HepG2 (cell line): ENCODE results near the gene RNF6. TPM values are rescaled to one million over a fixed set of nuclear protein-coding genes. Genes with fewer than 3 reads are reported as not detected.

ENCODE experiments used
- ATAC-seq: fragments of 200-7000 bp; cut with Tn5 transposase; 3 replicates; pipeline ENCODE4 v1.9.1; 2020; ENCODE audit warnings: mild to moderate bottlenecking, moderate library complexity
- BruUV-seq: library from RNA; stranded (reverse); fragments of 400-500 nt; replicated peaks from 2 replicates; lab custom pipeline; 2021; lab: Mats Ljungman, UMichigan
- CTCF ChIA-PET: fragments of 300-600 bp; formaldehyde crosslinking; extraction: SDS; loops from one replicate; lab custom pipeline; 2021; ENCODE audit warnings: low total read pairs, inconsistent platforms, low intra/inter-chr PET ratio; lab: Yijun Ruan, JAX
- POLR2A ChIA-PET: fragments of 350-600 bp; sonication (Branson Sonifier 250); formaldehyde crosslinking; loops from one replicate; lab custom pipeline; 2020; ENCODE audit warnings: antibody characterized with exemption, inconsistent platforms; lab: Yijun Ruan, JAX
- DNase-seq: peaks from one replicate; pipeline ENCODE4 v3.0.0-alpha.2; 2015; ENCODE audit warnings: low spot score
- FAIRE-seq: peaks from 3 replicates; lab custom pipeline; 2011; peaks lifted over from hg19 to GRCh38; lab: Jason Lieb, UNC
- H2AFZ ChIP-seq: one replicate; pipeline ENCODE4 v1.6.1; 2011; ENCODE audit warnings: low read length, inconsistent platforms
- H3K27ac ChIP-seq: fragments of 300-600 bp; 3 replicates; pipeline ENCODE4 v1.8.0; 2011; ENCODE audit warnings: mixed run types, mild to moderate bottlenecking, mixed read lengths, low read length, inconsistent platforms; ENCODE audit not compliant: insufficient read depth; ENCODE audit errors: extremely low read length
- H3K27me3 ChIP-seq, 2 experiments: fragments of 200-600 bp in 1 of 2; 2 replicates in 1 of 2; 3 replicates in 1 of 2; pipeline versions ENCODE4 v1.6.0 to v1.8.0; 2011; ENCODE audit warnings: low read length in 2 of 2, mild to moderate bottlenecking in 2 of 2, moderate library complexity in 2 of 2, inconsistent platforms in 1 of 2; ENCODE audit not compliant: insufficient read depth in 2 of 2, control insufficient read depth in 1 of 2
- H3K36me3 ChIP-seq, 2 experiments: fragments of 200-600 bp in 1 of 2; replicated peaks in 1 of 2; 2 replicates in 1 of 2; 3 replicates in 1 of 2; pipeline versions ENCODE4 v1.5.1 to v1.8.0; 2011; ENCODE audit warnings: low read length in 2 of 2, inconsistent platforms in 1 of 2; ENCODE audit not compliant: insufficient read depth in 2 of 2, control insufficient read depth in 1 of 2
- H3K4me1 ChIP-seq: 2 replicates; pipeline ENCODE4 v1.5.1; 2012; ENCODE audit warnings: low read length, inconsistent platforms; ENCODE audit not compliant: insufficient read depth
- H3K4me2 ChIP-seq: 2 replicates; pipeline ENCODE4 v1.6.0; 2011; ENCODE audit warnings: low read depth, low read length, inconsistent platforms
- H3K4me3 ChIP-seq, 3 experiments: fragments of 200-600 bp in 1 of 3; sonication (generic), shearing (Covaris generic) in 1 of 3; replicated peaks in 1 of 3; 2 replicates each; pipeline ENCODE4 v1.5.1; 2011 to 2016; ENCODE audit warnings: low read length in 3 of 3, inconsistent platforms in 2 of 3, low read depth in 2 of 3, mild to moderate bottlenecking in 2 of 3, control low read depth in 1 of 3, mixed read lengths in 1 of 3; ENCODE audit not compliant: insufficient read depth in 1 of 3
- H3K79me2 ChIP-seq: one replicate; pipeline ENCODE4 v1.6.1; 2011; ENCODE audit warnings: low read length, inconsistent platforms; ENCODE audit not compliant: insufficient read depth
- H3K9ac ChIP-seq: 2 replicates; pipeline ENCODE4 v1.6.0; 2011; ENCODE audit warnings: mild to moderate bottlenecking, low read depth, low read length, inconsistent platforms; ENCODE audit not compliant: insufficient read depth
- H3K9me3 ChIP-seq: 2 replicates; pipeline ENCODE4 v1.5.1; 2012; ENCODE audit warnings: mild to moderate bottlenecking, low read length
- H4K20me1 ChIP-seq: 2 replicates; pipeline ENCODE4 v1.6.0; 2011; ENCODE audit warnings: inconsistent platforms, mild to moderate bottlenecking, low read length, moderate library complexity; ENCODE audit not compliant: insufficient read depth
- DNMT3B ChIP-seq: conservative IDR thresholded peaks from 2 replicates; pipeline ENCODE4 v1.6.1; 2016; ENCODE audit warnings: missing biosample characterization, control low read depth
- HNF4G ChIP-seq, 2 experiments: sonication (generic) in 1 of 2; formaldehyde crosslinking in 1 of 2; IDR thresholded peaks; 2 replicates each; pipeline versions ENCODE4 v1.4.0 to v1.6.1; 2011 to 2020; ENCODE audit warnings: borderline replicate concordance in 2 of 2, low read depth in 2 of 2, mild to moderate bottlenecking in 2 of 2, low read length in 1 of 2, missing genetic modification reagents in 1 of 2, moderate library complexity in 1 of 2
- HNRNPLL ChIP-seq: fragments of 200-400 bp; formaldehyde crosslinking; IDR thresholded peaks from 2 replicates; pipeline ENCODE4 v1.6.1; 2017; ENCODE audit warnings: mild to moderate bottlenecking, low read depth, low read length; ENCODE audit not compliant: poor library complexity, severe bottlenecking
- HOXD1 ChIP-seq: sonication (generic); formaldehyde crosslinking; IDR thresholded peaks from 2 replicates; pipeline ENCODE4 v1.5.0; 2020; ENCODE audit warnings: missing genetic modification reagents
- KDM2A ChIP-seq: sonication (generic); formaldehyde crosslinking; IDR thresholded peaks from 2 replicates; pipeline ENCODE4 v1.4.0; 2020; ENCODE audit warnings: low read depth, missing genetic modification reagents, borderline replicate concordance
- NFE2 ChIP-seq: sonication (generic); formaldehyde crosslinking; IDR thresholded peaks from 2 replicates; pipeline ENCODE4 v1.4.0; 2020; ENCODE audit warnings: missing genetic modification reagents
- NFKB2 ChIP-seq: sonication (generic); formaldehyde crosslinking; IDR thresholded peaks from 2 replicates; pipeline ENCODE4 v1.4.0; 2020; ENCODE audit warnings: missing genetic modification reagents, borderline replicate concordance
- RFXANK ChIP-seq: IDR thresholded peaks from 2 replicates; pipeline ENCODE4 v1.6.1; 2016
- SNAPC5 ChIP-seq: sonication (generic); formaldehyde crosslinking; IDR thresholded peaks from 2 replicates; pipeline ENCODE4 v1.8.1; 2023; ENCODE audit warnings: mild to moderate bottlenecking, missing genetic modification reagents, borderline replicate concordance
- SOX6 ChIP-seq, 2 experiments: fragments of 450-650 bp in 1 of 2; sonication (generic) in 1 of 2; formaldehyde crosslinking in 1 of 2; IDR thresholded peaks; 2 replicates each; pipeline versions ENCODE4 v1.4.0 to v1.6.1; 2017 to 2020; ENCODE audit warnings: antibody characterized with exemption in 1 of 2, mild to moderate bottlenecking in 1 of 2, missing genetic modification reagents in 1 of 2
- STAT5B ChIP-seq: sonication (generic); formaldehyde crosslinking; IDR thresholded peaks from 2 replicates; pipeline ENCODE4 v1.4.0; 2020; ENCODE audit warnings: missing genetic modification reagents
- ZBTB20 ChIP-seq: sonication (generic); formaldehyde crosslinking; IDR thresholded peaks from 2 replicates; pipeline ENCODE4 v1.8.1; 2023; ENCODE audit warnings: missing genetic modification reagents, low read depth, mild to moderate bottlenecking, borderline replicate concordance
- ZFP1 ChIP-seq: IDR thresholded peaks from 2 replicates; pipeline ENCODE4 v1.6.1; 2016
- ZNF256 ChIP-seq: sonication (generic); formaldehyde crosslinking; conservative IDR thresholded peaks from 2 replicates; pipeline ENCODE4 v1.4.0; 2020; ENCODE audit warnings: missing genetic modification reagents
- ZNF280B ChIP-seq: sonication (generic); formaldehyde crosslinking; IDR thresholded peaks from 2 replicates; pipeline ENCODE4 v1.5.0; 2020; ENCODE audit warnings: missing genetic modification reagents, mild to moderate bottlenecking, borderline replicate concordance
- ZNF451 ChIP-seq: sonication (generic); formaldehyde crosslinking; IDR thresholded peaks from 2 replicates; pipeline ENCODE4 v1.5.0; 2020; ENCODE audit warnings: mild to moderate bottlenecking, missing genetic modification reagents
- ZNF607 ChIP-seq: sonication (generic); formaldehyde crosslinking; IDR thresholded peaks from 2 replicates; pipeline ENCODE4 v1.5.1; 2020; ENCODE audit warnings: missing genetic modification reagents, mild to moderate bottlenecking, borderline replicate concordance
- ZNF740 ChIP-seq: sonication (generic); formaldehyde crosslinking; IDR thresholded peaks from 2 replicates; pipeline ENCODE4 v1.4.0; 2020; ENCODE audit warnings: missing genetic modification reagents
- ZZZ3 ChIP-seq: sonication (generic); formaldehyde crosslinking; IDR thresholded peaks from 2 replicates; pipeline ENCODE4 v1.4.0; 2020; ENCODE audit warnings: missing genetic modification reagents, mild to moderate bottlenecking, borderline replicate concordance
- WGBS: methylation state at CpG from one replicate; pipeline ENCODE4 v1.1.6; 2017; ENCODE audit warnings: low lambda C conversion rate; 5-methylcytosine and 5-hydroxymethylcytosine counted together
- in situ Hi-C: cut with HindIII; loops from 2 replicates; pipeline ENCODE4 v1.10.0; 2017; ENCODE audit warnings: low pct_unique_long_range_greater_than_20kb; ENCODE audit not compliant: extremely low pct_ligation_motif_present
- intact Hi-C: fragments of 100-400 bp; cut with micrococcal nuclease; formaldehyde crosslinking; loops from one replicate; pipeline ENCODE4 v1.10.0; 2022; ENCODE audit not compliant: unreplicated experiment
- polyA plus RNA-seq, 8 experiments: library from polyadenylated mRNA; depleted of rRNA in 3 of 8; stranded (reverse) in 7 of 8; unstranded in 1 of 8; fragments of >200 nt; fragmentation: Illumina TruSeq in 4 of 8; extraction: Trizol in 4 of 8; gene quantifications; 2 replicates each; pipeline versions ENCODE4 v1.2.1 to v1.2.3, GENCODE V29; 2011 to 2016; ENCODE audit warnings: low read depth in 4 of 8, missing spikeins in 1 of 8, mixed read lengths in 1 of 8; ENCODE audit not compliant: insufficient read depth in 1 of 8
- total RNA-seq, 5 experiments: library from RNA; depleted of rRNA; stranded (reverse); fragments of >200 nt; fragmentation: Illumina TruSeq; extraction: Trizol; gene quantifications; 2 replicates each; pipeline ENCODE4 v1.2.3, GENCODE V29; 2016; ENCODE audit warnings: low read depth in 1 of 5

RNF6 gene
- total and polyA plus RNA-seq, 2 of the 13 experiments (the other 11 are each of a cell fraction or from before 2014, with no cell fraction given): 14.6 to 36.8 TPM

- TF ChIP-seq KDM2A (CRISPR knock-in tag): 0 out of 2 replicates have a peak, but pooled peaks have one; percentile 3
- 0 out of 2 replicates have a peak, but pooled peaks have one; percentile 3 for TF ChIP-seq NFKB2 (CRISPR knock-in tag)
- TF ChIP-seq ZNF451: 0 out of 2 replicates have a peak, but pooled peaks have one; percentile 7
- 0 out of 2 replicates have a peak, but pooled peaks have one; percentile 15 for TF ChIP-seq ZFP1 (CRISPR knock-in tag)
Observed at GRCh38 chr13:26221399-26221720, 754 bp downstream of the RNF6 start (continued).

GRCh38 chr13:26220575-26220974 lies 1.5 kb downstream of the RNF6 start:
- Histone ChIP-seq H3K79me2 (peaks cover 12% of the 10 kb centered on the region), H2AFZ (no peak overlapping the region), H3K4me2 (peak overlapping the region; percentile 80), H4K20me1 (no peaks in the 10 kb centered on the region), H3K36me3 (peaks cover 6 to 14% of the 10 kb centered on the region in 2 experiments), H3K9me3 (no peaks in the 10 kb centered on the region), H3K4me1 (peaks cover 27% of the 10 kb centered on the region), H3K27ac (no peak overlapping the region), H3K27me3 (no peaks in the 10 kb centered on the region; a peak in 1 of 5 replicates), H3K9ac (peak overlapping the region; percentile 98; the same call in 1 of the 2 replicates), H3K4me3 (peak overlapping the region; percentile 13 to 99 (median 97); a peak in 5 of 6 replicates)
- in situ Hi-C loops (no loop called here), intact Hi-C loops (loop anchor here (2.0 kb wide), 1 partner anchor 34 kb away; the partner anchor contains the start of gene CDK8)
- no peak for DNase-seq
- no peak for FAIRE-seq
- WGBS: 90% methylated on average over 2 of the region's 2 CpGs
- TF ChIP-seq ZNF280B (CRISPR knock-in tag): no peak
- no peak for TF ChIP-seq NFE2 (CRISPR knock-in tag)
- TF ChIP-seq HNF4G (IDR thresholded peaks at IDR 0.05; ENCODE audit: borderline replicate concordance, low read depth, low read length): no peak
- TF ChIP-seq HNF4G (CRISPR knock-in tag; IDR thresholded peaks at IDR 0.05; ENCODE audit: borderline replicate concordance, low read depth): no peak
- no peak for TF ChIP-seq RFXANK (CRISPR knock-in tag)
- no peak for TF ChIP-seq DNMT3B (CRISPR knock-in tag)
- TF ChIP-seq ZNF740 (CRISPR knock-in tag): no peak
- no peak for TF ChIP-seq ZZZ3 (CRISPR knock-in tag)
- TF ChIP-seq HOXD1 (CRISPR knock-in tag): no peak
- TF ChIP-seq SNAPC5 (CRISPR knock-in tag): no peak
- TF ChIP-seq STAT5B (CRISPR knock-in tag): no peak
- no peak for TF ChIP-seq HNRNPLL
- TF ChIP-seq ZNF607: no peak
- no peak for TF ChIP-seq ZNF256 (CRISPR knock-in tag)
- no peak for TF ChIP-seq ZBTB20
- TF ChIP-seq SOX6 (IDR thresholded peaks at IDR 0.05): no peak
- no peak for TF ChIP-seq SOX6 (CRISPR knock-in tag; IDR thresholded peaks at IDR 0.05)
- ChIA-PET POLR2A (no interaction called here), CTCF (no interaction called here)
- ATAC-seq: no peak
- no TSS peak for BruUV-seq
